ENCODE data around the gene E2F3. TPM values are rescaled to one million over a fixed set of nuclear protein-coding genes. Genes with fewer than 3 reads are reported as not detected.

The E2F3 gene
- total RNA-seq, 1 experiment from 2014 or later, result 30.2 TPM

- TF ChIP-seq AFF4 (CRISPR knock-in tag; IDR thresholded peaks at IDR 0.05; ENCODE audit: borderline replicate concordance) (no peak), ATF1 (CRISPR knock-in tag; IDR thresholded peaks at IDR 0.05) (no peak), PREB (CRISPR knock-in tag; IDR thresholded peaks at IDR 0.05; ENCODE audit: borderline replicate concordance) (no peak), HMGXB4 (CRISPR knock-in tag; IDR thresholded peaks at IDR 0.05) (no peak), SOX15 (CRISPR knock-in tag; IDR thresholded peaks at IDR 0.05) (no peak), NFATC4 (CRISPR knock-in tag; IDR thresholded peaks at IDR 0.05) (no peak), E2F5 (CRISPR knock-in tag; IDR thresholded peaks at IDR 0.05) (no peak), TEAD1 (CRISPR knock-in tag; IDR thresholded peaks at IDR 0.05) (no peak), CREB1 (CRISPR knock-in tag; IDR thresholded peaks at IDR 0.05) (no peak), USF1 (CRISPR knock-in tag; IDR thresholded peaks at IDR 0.05) (no peak), ZNF532 (CRISPR knock-in tag; IDR thresholded peaks at IDR 0.05; ENCODE audit: borderline replicate concordance) (no peak), AR (CRISPR knock-in tag; IDR thresholded peaks at IDR 0.05) (no peak), ZNF671 (CRISPR knock-in tag; IDR thresholded peaks at IDR 0.05) (no peak), GRHL2 (CRISPR knock-in tag; IDR thresholded peaks at IDR 0.05; ENCODE audit: insufficient replicate concordance, severe bottlenecking) (no peak)
Observed at GRCh38 chr6:20539387-20539786, 137.7 kb downstream of the E2F3 start (continued).

Data from WTC11 (cell line).